ENCODE measurements around the gene ITIH5. TPM values are rescaled to one million over a fixed set of nuclear protein-coding genes. Genes with fewer than 3 reads are reported as not detected.

Gene ITIH5
- total and polyA plus RNA-seq, 9 of the 15 experiments (the other 6 are each of a cell fraction or from before 2014, with no cell fraction given) = 0.52 to 4.5 (median 2.6) TPM

GRCh38 chr10:7662522-7662921, 4.2 kb downstream of the ITIH5 start:
- ATAC-seq (no peak), DNase-seq (ENCODE audit: extremely low read depth in 1 of 4, low spot score in 3 of 4) (no peak), FAIRE-seq (no peak)
- Histone ChIP-seq H3K79me2 (ENCODE audit: control insufficient read depth, insufficient read depth, low read length) (no peaks in the 10 kb centered on the region), H3K9me3 (replicated peaks; ENCODE audit: control insufficient read depth, insufficient read depth, low read depth, low read length) (no peaks in the 10 kb centered on the region), H3K9ac (ENCODE audit: insufficient read depth in 1 of 2, low read depth in 2 of 2, low read length in 2 of 2) (no peak overlapping the region), H3K27ac (ENCODE audit: extremely low read depth, low read depth, low read length) (no peak overlapping the region), H2AFZ (ENCODE audit: low read depth, low read length) (no peak overlapping the region), H3K27me3 (ENCODE audit: control insufficient read depth in 2 of 2, insufficient read depth in 2 of 2, low read length in 2 of 2) (peaks cover 19 to 24% of the 10 kb centered on the region in 2 experiments), H4K20me1 (replicated peaks; ENCODE audit: control insufficient read depth, insufficient read depth, low read length) (no peaks in the 10 kb centered on the region), H3K9me1 (ENCODE audit: control insufficient read depth, insufficient read depth, low read length) (no peaks in the 10 kb centered on the region), H3K4me1 (replicated peaks in 1 of 2; ENCODE audit: control insufficient read depth in 2 of 2, insufficient read depth in 2 of 2, low read length in 2 of 2) (peaks cover 0 to 5% of the 10 kb centered on the region in 2 experiments; a peak in 2 of 5 replicates), H3K36me3 (ENCODE audit: control insufficient read depth, insufficient read depth, low read length) (no peaks in the 10 kb centered on the region), H3K4me3 (no peak overlapping the region), H3K4me2 (ENCODE audit: insufficient read depth, low read length) (no peak overlapping the region)
- intact Hi-C loops (cut with micrococcal nuclease) (no loop called here), in situ Hi-C loops (cut with MboI) (no loop called here)
- ChIA-PET CTCF (ENCODE audit: low intra/inter-chr PET ratio) (no interaction called here), POLR2A (no interaction called here)
- BruUV-seq (replicated peaks) = no TSS peak
- no peak for TF ChIP-seq CBX3 (IDR thresholded peaks at IDR 0.05; ENCODE audit: borderline replicate concordance in 1 of 2, low read length in 2 of 2)
- TF ChIP-seq ZNF699 (CRISPR knock-in tag; IDR thresholded peaks at IDR 0.05; ENCODE audit: insufficient replicate concordance) = no peak
- TF ChIP-seq EHMT2 (IDR thresholded peaks at IDR 0.05) = no peak
- TF ChIP-seq GTF2B (IDR thresholded peaks at IDR 0.05; ENCODE audit: extremely low read depth, insufficient read length) = no peak
- WGBS (ENCODE audit: insufficient coverage, low coverage, missing lambda C conversion rate) = 3% methylated on average over 5 of the region's 5 CpGs

GRCh38 chr10:7659560-7659959, 7.2 kb downstream of the ITIH5 start:
- FAIRE-seq (no peak), DNase-seq (ENCODE audit: extremely low read depth in 1 of 4, low spot score in 3 of 4) (no peak), ATAC-seq (no peak)
- Histone ChIP-seq H3K4me3 (no peak overlapping the region), H3K9me1 (ENCODE audit: control insufficient read depth, insufficient read depth, low read length) (no peaks in the 10 kb centered on the region), H3K27me3 (ENCODE audit: control insufficient read depth in 2 of 2, insufficient read depth in 2 of 2, low read length in 2 of 2) (peaks cover 6 to 11% of the 10 kb centered on the region in 2 experiments), H2AFZ (ENCODE audit: low read depth, low read length) (no peak overlapping the region), H3K4me2 (ENCODE audit: insufficient read depth, low read length) (no peak overlapping the region), H3K27ac (ENCODE audit: extremely low read depth, low read depth, low read length) (no peak overlapping the region), H3K9ac (ENCODE audit: insufficient read depth in 1 of 2, low read depth in 2 of 2, low read length in 2 of 2) (no peak overlapping the region), H3K79me2 (ENCODE audit: control insufficient read depth, insufficient read depth, low read length) (no peaks in the 10 kb centered on the region), H3K36me3 (ENCODE audit: control insufficient read depth, insufficient read depth, low read length) (no peaks in the 10 kb centered on the region), H3K4me1 (replicated peaks in 1 of 2; ENCODE audit: control insufficient read depth in 2 of 2, insufficient read depth in 2 of 2, low read length in 2 of 2) (no peaks in the 10 kb centered on the region), H4K20me1 (replicated peaks; ENCODE audit: control insufficient read depth, insufficient read depth, low read length) (no peaks in the 10 kb centered on the region), H3K9me3 (replicated peaks; ENCODE audit: control insufficient read depth, insufficient read depth, low read depth, low read length) (no peaks in the 10 kb centered on the region)
- intact Hi-C loops (cut with micrococcal nuclease) (no loop called here), in situ Hi-C loops (cut with MboI) (no loop called here)
- no TSS peak for BruUV-seq (replicated peaks)
- ChIA-PET POLR2A (no interaction called here), CTCF (ENCODE audit: low intra/inter-chr PET ratio) (no interaction called here)
- WGBS (ENCODE audit: insufficient coverage, low coverage, missing lambda C conversion rate) = 0% methylated on average over 4 of the region's 4 CpGs
- TF ChIP-seq ZNF586 (CRISPR knock-in tag; conservative IDR thresholded peaks at IDR 0.05) (no peak), JUND (IDR thresholded peaks at IDR 0.05; ENCODE audit: borderline replicate concordance, low read depth, low read length) (no peak), JUND (tag; IDR thresholded peaks at IDR 0.05; ENCODE audit: borderline replicate concordance, low read depth, low read length) (no peak), TARDBP (IDR thresholded peaks at IDR 0.05) (no peak), POLR2AphosphoS2 (IDR thresholded peaks at IDR 0.05; ENCODE audit: low read length) (no peak), MAFK (IDR thresholded peaks at IDR 0.05; ENCODE audit: low read length) (no peak), ZBTB9 (CRISPR knock-in tag; IDR thresholded peaks at IDR 0.05) (no peak), ELF1 (tag; IDR thresholded peaks at IDR 0.05) (no peak), E2F3 (CRISPR knock-in tag; IDR thresholded peaks at IDR 0.05) (no peak), PTRF (tag; IDR thresholded peaks at IDR 0.05) (no peak), DPF2 (IDR thresholded peaks at IDR 0.05) (no peak)
- TF ChIP-seq, protein P1, sequence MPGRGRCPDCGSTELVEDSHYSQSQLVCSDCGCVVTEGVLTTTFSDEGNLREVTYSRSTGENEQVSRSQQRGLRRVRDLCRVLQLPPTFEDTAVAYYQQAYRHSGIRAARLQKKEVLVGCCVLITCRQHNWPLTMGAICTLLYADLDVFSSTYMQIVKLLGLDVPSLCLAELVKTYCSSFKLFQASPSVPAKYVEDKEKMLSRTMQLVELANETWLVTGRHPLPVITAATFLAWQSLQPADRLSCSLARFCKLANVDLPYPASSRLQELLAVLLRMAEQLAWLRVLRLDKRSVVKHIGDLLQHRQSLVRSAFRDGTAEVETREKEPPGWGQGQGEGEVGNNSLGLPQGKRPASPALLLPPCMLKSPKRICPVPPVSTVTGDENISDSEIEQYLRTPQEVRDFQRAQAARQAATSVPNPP (IDR thresholded peaks at IDR 0.05; ENCODE audit: borderline replicate concordance, insufficient read depth, insufficient read length) = no peak
